Hepatic stellate cell (primary cell): ENCODE measurements around the gene CASZ1.

ENCODE experiments used
- DNase-seq: peaks from one replicate; pipeline ENCODE4 v3.0.0; 2011; ENCODE audit warnings: low spot score

The CASZ1 gene

DNA sequence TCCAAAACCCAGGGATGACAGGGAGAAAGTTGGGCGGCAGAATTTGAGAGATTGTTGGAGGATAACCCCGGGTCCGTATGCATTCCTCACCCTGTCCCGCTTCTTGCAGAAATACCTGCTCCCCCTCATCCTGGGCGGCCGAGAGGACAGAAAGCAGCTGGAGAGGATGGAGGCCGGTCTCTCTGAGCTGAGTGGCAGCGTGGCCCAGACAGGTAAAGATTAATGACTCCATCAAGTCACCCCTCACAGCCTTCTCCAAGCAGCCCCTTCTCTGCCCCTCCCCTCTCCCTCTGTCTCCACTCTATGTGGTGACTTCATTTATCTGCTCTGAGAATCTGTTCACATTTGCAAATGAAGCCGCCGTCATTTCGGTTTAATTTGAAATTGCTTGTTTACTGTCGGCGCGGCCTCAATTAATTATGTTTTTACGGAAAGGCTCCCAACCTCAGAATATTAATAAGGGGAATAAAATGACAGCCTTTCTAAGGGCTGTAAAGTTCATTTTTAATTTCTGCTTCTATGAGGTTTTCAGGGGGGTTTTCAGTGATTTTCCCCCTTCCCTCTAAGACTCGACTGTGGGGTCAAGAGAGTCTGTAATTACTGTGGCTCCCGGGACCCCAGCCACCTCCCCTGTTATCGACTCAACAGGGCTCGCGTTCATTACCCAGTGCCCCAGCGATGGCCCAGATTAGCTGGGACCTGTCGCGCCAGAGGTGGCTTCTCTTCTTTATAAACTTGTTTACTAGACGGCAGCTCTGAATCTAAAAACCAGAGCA, 173.3 kb downstream of the CASZ1 start:
- no peak for DNase-seq

- DNase-seq = no peak
These were observed 174.5 kb downstream of the CASZ1 start for GRCh38 chr1:10621906-10622305.

DNA sequence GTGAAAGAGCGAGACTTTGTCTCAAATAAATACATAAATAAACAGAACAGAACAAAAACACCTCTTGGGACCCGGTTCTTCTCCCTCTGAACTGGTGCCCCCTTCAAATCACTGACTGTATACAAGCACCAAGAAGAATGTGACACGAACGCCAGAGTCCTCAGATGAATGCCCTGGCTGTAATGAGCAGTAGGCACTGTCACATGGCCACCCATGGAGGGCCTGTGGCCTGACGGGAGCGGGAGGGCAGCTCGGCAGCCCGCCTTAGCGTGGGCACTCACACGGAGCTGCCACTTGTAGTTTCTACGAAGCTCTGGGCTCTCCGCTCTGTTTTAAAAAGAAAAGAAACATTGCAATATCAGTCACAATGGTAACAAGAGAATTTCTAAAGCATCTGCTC, 175.7 kb downstream of the CASZ1 start:
- DNase-seq = no peak

DNA sequence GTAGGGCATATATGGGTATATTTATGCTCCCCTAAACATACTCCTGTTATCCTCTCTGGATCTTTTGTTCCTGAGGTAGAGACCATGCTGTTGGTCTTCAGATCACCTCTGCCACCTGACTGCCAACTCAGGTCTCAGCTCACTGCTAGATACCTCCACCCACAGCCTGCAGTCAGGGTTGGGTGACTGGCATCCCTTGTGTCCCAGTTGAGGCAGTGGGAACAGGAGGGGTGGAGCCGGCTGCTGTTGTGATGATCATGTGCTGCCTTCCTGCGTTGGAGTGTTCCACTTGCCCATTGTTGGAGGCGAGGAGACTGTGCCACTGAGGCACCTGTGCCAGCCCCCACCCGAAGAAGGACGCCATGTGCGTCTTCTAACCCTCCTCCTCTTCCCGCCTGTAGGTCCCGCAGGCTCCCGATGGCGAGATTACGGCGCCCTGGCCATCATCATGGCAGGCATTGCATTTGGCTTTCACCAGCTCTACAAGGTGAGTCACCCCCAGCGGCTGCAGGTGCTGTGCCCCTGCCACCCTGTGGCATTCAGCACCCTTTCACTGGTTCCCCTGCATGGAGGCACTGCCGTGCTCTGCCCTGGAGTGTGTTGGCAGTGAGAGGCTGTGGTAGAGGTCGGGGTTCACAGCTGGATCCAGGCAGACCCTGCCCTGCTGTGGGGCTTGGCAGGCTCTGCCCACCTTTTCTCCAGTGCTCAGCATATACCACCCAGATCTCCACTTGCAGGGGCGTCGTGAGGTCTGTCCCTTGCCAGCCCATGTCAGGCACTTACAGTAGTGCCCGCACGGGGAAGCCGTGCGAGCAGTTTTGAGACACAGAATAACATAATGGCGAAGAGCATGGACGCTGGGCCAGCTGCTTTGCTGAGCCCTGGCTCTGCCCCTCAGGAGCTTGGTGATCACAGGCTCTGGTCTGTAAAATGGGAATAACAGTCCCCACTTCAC, 178.2 kb downstream of the CASZ1 start:
- no peak for DNase-seq

- no peak for DNase-seq
These were observed 179.1 kb downstream of the CASZ1 start for GRCh38 chr1:10617318-10617717.

DNA sequence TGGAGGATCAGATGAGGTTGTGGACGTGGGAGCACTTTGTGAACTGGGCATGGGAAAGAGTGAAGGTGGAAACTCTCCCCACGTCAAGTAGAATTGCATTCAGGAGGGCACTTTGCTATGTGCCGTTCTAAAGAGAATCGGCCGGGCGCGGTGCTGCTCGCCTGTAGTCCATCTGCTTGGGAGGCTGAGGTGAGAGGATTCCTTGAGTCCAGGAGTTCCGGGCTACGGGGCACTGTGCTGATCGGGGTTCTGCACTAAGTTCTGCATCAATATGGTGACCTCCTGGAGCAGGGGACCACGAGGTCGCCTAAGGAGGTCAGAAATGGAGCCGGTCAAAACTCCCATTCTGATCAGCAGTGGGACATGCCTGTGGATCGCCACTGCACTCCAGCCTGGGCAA, 179.8 kb downstream of the CASZ1 start:
- no peak for DNase-seq

DNA sequence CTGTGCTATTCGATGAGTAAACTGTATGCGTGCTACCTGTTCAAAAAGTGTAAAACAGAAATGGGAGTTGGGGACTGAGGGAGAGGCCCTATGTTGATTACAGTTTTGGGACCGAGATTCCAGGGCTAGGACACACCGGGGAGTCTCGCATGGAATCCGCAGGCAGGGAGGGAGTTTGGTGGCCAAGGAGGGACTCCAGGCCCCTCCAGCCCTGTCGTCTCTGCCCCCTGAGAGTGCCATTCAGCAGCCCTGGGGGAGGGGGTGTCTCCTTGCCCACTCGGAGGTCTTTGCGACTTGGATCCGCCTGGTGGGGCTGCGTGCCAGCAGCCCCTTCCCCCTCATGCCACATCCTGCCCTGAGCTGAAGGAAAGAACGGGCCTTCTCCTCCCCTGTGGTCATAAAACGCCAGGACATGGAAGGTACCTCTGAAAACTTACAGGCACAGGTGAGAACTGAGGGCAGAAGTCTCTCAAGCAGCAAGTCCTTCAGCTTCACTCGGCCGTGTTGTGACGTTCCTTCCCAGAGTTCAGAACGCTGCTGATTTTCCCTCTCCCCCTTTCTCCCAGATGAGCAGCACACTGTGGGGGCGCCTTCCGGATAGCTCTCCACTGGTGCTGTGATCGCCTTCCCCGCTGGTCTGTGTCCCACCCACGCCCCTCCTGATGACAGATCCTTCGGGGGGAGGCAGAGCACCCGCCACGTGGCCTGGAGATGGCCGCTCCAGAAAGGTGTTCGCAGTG, 180.3 kb downstream of the CASZ1 start:
- DNase-seq = no peak

DNA sequence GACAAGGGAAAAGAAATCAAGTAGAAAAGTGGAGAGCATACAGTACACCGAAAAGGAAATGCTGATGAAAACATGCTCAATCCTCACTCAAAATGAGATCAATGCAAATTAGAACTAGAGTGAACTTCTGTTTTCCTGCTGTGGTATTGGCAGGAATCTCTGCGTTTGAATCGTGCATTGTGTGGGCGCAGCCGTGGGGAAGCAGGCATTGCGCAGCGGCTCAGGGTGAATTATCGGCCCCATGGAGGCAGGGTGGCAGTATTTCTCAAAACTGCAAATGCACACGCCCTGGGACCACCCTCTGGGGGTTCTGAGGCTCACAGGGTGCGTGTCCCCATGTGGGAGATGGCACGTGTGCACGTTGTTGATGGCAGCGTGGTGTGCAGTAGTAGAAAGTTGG, 181.1 kb downstream of the CASZ1 start:
- DNase-seq = no peak

- no peak for DNase-seq
These were observed 181.8 kb downstream of the CASZ1 start for GRCh38 chr1:10614377-10615225.

GRCh38 chr1:10613861-10614260, 182.6 kb downstream of the CASZ1 start:
- no peak for DNase-seq

- no peak for DNase-seq
These were observed 183.1 kb downstream of the CASZ1 start for GRCh38 chr1:10613340-10613739.

GRCh38 chr1:10612436-10613160, 183.8 kb downstream of the CASZ1 start:
- DNase-seq = no peak

GRCh38 chr1:10610901-10611600, 185.4 kb downstream of the CASZ1 start:
- no peak for DNase-seq

GRCh38 chr1:10608690-10609089, 187.8 kb downstream of the CASZ1 start:
- no peak for DNase-seq

GRCh38 chr1:10607228-10607627, 189.2 kb downstream of the CASZ1 start:
- no peak for DNase-seq

DNA sequence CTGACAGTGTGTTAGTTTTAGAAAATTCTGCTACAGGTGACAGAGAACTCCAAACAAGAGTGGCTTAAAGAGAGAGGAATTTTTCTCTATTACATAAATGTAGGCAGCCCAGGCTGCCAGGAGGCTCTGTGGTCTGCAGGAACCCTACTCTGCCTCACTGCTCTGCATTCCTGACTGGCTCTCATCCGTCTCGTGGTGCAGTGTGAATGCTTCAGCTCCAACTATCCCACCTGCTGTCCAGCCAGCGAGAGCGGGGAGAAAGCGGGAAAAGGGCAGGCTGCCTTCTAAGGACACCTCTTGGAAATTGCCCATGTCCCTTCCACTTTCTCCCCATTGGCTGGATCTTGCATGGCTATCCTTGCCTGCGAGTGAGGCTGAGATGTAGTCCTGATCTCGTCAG, 190.4 kb downstream of the CASZ1 start:
- DNase-seq = no peak

GRCh38 chr1:10604966-10605365, 191.5 kb downstream of the CASZ1 start:
- DNase-seq = no peak

- DNase-seq = no peak
These were observed 193.5 kb downstream of the CASZ1 start for GRCh38 chr1:10602936-10603335.

DNA sequence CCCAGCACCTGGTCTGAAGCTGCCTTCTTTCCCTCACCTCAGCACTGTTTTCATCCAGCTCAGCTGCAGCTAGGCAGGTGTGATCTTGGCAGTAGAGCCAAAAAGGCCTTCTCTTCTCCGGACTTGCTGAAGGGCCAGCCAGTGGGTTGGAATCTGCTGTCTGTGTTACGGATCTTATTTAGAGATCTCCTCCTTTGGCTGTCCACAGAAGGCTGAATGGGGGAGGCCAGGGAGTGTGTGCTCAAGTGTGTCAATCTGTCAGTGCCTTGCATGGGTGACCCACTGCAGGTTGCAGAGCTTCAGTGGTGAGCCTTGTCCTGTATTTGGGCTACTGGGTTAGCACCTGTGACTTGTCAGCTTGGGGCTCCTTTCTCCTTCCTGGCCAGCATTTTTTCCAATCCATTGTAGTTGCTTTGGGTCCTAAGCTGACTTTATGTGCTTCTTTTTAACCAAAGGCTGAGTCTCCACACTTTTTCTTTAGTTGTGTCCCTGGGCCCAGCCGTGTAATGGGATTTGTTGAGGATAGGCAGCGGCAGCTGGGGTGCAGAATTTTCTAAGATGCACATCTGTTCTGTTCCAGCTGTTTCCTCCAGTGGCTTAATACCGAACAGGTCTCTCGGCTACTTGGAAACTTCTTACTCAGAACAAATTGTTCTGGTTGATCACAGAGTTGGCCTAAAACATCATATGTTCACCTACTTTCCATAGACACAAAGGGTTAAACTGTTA, 194.9 kb downstream of the CASZ1 start:
- no peak for DNase-seq
